Ishikawa (cell line): ENCODE data around the gene ETV5.

Source experiments
- CEBPB ChIP-seq: IDR thresholded peaks from 2 replicates; pipeline ENCODE4 v1.6.1; 2012
- CREB1 ChIP-seq: IDR thresholded peaks from 2 replicates; pipeline ENCODE4 v1.6.1; 2012; ENCODE audit warnings: low read depth
- EGR1 ChIP-seq: IDR thresholded peaks from 2 replicates; pipeline ENCODE4 v1.6.1; 2012
- EP300 ChIP-seq: IDR thresholded peaks from 2 replicates; pipeline ENCODE4 v1.6.1; 2012; ENCODE audit warnings: borderline replicate concordance
- NFIC ChIP-seq: IDR thresholded peaks from 2 replicates; pipeline ENCODE4 v1.6.1; 2012
- REST ChIP-seq: IDR thresholded peaks from 2 replicates; pipeline ENCODE4 v1.6.1; 2012; ENCODE audit warnings: low read depth, mild to moderate bottlenecking
- TCF12 ChIP-seq: IDR thresholded peaks from 2 replicates; pipeline ENCODE4 v1.6.1; 2012; ENCODE audit warnings: low read depth
- YY1 ChIP-seq: IDR thresholded peaks from 2 replicates; pipeline ENCODE4 v1.6.1; 2012; ENCODE audit warnings: low read depth

GRCh38 chr3:186058225-186058624 lies 50.7 kb downstream of the ETV5 start:
- no peak for TF ChIP-seq REST
- no peak for TF ChIP-seq CEBPB
- TF ChIP-seq EGR1: no peak
- TF ChIP-seq YY1: no peak
- TF ChIP-seq NFIC: no peak
- TF ChIP-seq EP300: no peak
- no peak for TF ChIP-seq CREB1
- TF ChIP-seq TCF12: no peak
